Ovary (tissue), 9 donors: Measurements from ENCODE around the gene FBLN2. TPM values are rescaled to one million over a fixed set of nuclear protein-coding genes. Genes with fewer than 3 reads are reported as not detected.

ENCODE experiments used
- DNase-seq, 5 donors: peaks; one replicate each; pipeline ENCODE4 v3.0.0-alpha.2; 2019 to 2020
- H3K27ac ChIP-seq, 2 donors: fragments of 200-600 bp; one replicate each; pipeline versions ENCODE4 v1.5.1 to v1.8.0; 2019 to 2022
- H3K27me3 ChIP-seq: fragments of 200-600 bp; one replicate; pipeline ENCODE4 v1.8.0; 2022
- H3K36me3 ChIP-seq: fragments of 200-600 bp; sonication (generic); one replicate; pipeline ENCODE4 v1.5.1; 2019
- H3K4me1 ChIP-seq: one replicate; pipeline ENCODE4 v1.8.1; 2013; ENCODE audit warnings: mild to moderate bottlenecking, moderate library complexity; ENCODE audit not compliant: insufficient read depth
- H3K4me3 ChIP-seq: fragments of 200-600 bp; sonication (generic); one replicate; pipeline ENCODE4 v1.5.1; 2017
- H3K9me3 ChIP-seq, 2 donors: fragments of 200-600 bp in 1 of 2; sonication (generic) in 1 of 2; one replicate each; pipeline versions ENCODE4 v1.5.1 to v1.8.1; 2013 to 2019; ENCODE audit warnings: mild to moderate bottlenecking in 1 of 2, moderate library complexity in 1 of 2
- EP300 ChIP-seq: sonication (generic); formaldehyde crosslinking; IDR thresholded peaks from one replicate; pipeline ENCODE4 v1.6.1; 2017; ENCODE audit warnings: antibody characterized with exemption
- POLR2A ChIP-seq: fragments of 450-650 bp; IDR thresholded peaks from one replicate; pipeline ENCODE4 v1.6.1; 2017; ENCODE audit warnings: antibody characterized with exemption, mild to moderate bottlenecking, moderate library complexity
- WGBS, 3 donors: extraction: QIAGEN DNeasy Blood & Tissue Kit in 1 of 3; methylation state at CpG; one replicate each; pipeline versions ENCODE4 v1.1.5 to v1.1.7; 2013 to 2017; 5-methylcytosine and 5-hydroxymethylcytosine counted together
- intact Hi-C, 4 donors: fragments of 100-400 bp; cut with DNase I; formaldehyde crosslinking; loops; one replicate each; pipeline versions ENCODE4 v1.11.0 to v1.15.1; 2022 to 2023
- polyA plus RNA-seq, 2 donors: library from polyadenylated mRNA; stranded (reverse); fragments of 200-250 nt in 1 of 2; fragments of 350-450 nt in 1 of 2; fragmentation: Illumina TruSeq in 1 of 2; extraction: RNeasy Lipid Tissue Mini Kit (QIAGEN cat#74804) in 1 of 2; gene quantifications; one replicate each; pipeline ENCODE4 v1.2.3, GENCODE V29; 2013 to 2014
- total RNA-seq, 7 donors: library from RNA; depleted of rRNA in 2 of 7; stranded (reverse); fragments of >200 nt in 2 of 7; fragmentation: NEBNext Ultra II Directional in 3 of 7; extraction: Animal tissue kit (Norgen Biotek cat#: 25700) in 3 of 7; gene quantifications; one replicate each; pipeline versions ENCODE4 v1.1.0 to v1.2.4, GENCODE V29; 2016 to 2023
- TF ChIP-seq, protein P1 (sequence below), 3 donors: fragments of 450-650 bp in 2 of 3; fragments of 200-600 bp in 1 of 3; IDR thresholded peaks; one replicate each; pipeline versions ENCODE4 v1.5.1 to v1.8.0; 2016 to 2022; ENCODE audit warnings: antibody characterized with exemption in 3 of 3, mild to moderate bottlenecking in 1 of 3
- donor health status: DM: no; HTN: no; CAD: no; lungs with moderate emphysema.
- donor health status: DM: no; HTN: no; CAD: no.
- donor health status: Bipolar disorder and iron deficiency.
- donor health status: DM: yes; HTN: yes; CAD: no.
- donor health status: DM: no; HTN: no; CAD: no.
- donor health status: DM: yes; HTN: yes; CAD: no.

The FBLN2 gene
- total and polyA plus RNA-seq, 9 donors = 4.0 to 18.2 (median 8.1) TPM

- TF ChIP-seq, protein P1, sequence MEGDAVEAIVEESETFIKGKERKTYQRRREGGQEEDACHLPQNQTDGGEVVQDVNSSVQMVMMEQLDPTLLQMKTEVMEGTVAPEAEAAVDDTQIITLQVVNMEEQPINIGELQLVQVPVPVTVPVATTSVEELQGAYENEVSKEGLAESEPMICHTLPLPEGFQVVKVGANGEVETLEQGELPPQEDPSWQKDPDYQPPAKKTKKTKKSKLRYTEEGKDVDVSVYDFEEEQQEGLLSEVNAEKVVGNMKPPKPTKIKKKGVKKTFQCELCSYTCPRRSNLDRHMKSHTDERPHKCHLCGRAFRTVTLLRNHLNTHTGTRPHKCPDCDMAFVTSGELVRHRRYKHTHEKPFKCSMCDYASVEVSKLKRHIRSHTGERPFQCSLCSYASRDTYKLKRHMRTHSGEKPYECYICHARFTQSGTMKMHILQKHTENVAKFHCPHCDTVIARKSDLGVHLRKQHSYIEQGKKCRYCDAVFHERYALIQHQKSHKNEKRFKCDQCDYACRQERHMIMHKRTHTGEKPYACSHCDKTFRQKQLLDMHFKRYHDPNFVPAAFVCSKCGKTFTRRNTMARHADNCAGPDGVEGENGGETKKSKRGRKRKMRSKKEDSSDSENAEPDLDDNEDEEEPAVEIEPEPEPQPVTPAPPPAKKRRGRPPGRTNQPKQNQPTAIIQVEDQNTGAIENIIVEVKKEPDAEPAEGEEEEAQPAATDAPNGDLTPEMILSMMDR (IDR thresholded peaks at IDR 0.05) = no peak
- TF ChIP-seq EP300 (no peak), POLR2A (no peak)
- no peaks in the 10 kb centered on the region for H3K9me3 ChIP-seq
- H3K27ac ChIP-seq = no peak overlapping the region
- peak in 1 of 5 donors; percentile 4 for DNase-seq
- H3K4me1 ChIP-seq = no peaks in the 10 kb centered on the region
- intact Hi-C loops = no loop called here
- H3K4me3 ChIP-seq = no peak overlapping the region
- H3K36me3 ChIP-seq = no peaks in the 10 kb centered on the region
- no peaks in the 10 kb centered on the region for H3K27me3 ChIP-seq
- WGBS, 3 donors = 87 to 91% (median 89%) methylated on average over 7 of the region's 7 CpGs
Observed at GRCh38 chr3:13610006-13610570, 61.2 kb downstream of the FBLN2 start.

DNA sequence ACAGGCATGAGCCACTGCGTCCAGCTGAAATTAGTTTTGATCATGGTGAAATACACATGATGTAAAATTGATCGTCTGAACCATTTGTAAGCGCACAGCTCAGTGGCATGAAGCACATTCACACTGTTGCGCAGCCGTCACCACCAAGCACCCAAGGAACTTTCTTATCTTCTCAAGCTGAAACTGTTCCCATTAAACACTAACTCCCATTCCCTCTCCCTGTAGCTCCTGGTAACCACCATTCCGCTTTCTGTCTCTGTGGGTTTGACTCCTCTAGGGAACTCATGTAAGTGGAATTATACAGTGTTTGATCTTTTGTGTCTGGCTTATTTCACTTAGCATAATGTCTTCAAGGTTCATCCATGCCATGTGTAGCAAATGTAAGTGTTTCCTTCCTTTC lies 62.3 kb downstream of the FBLN2 start:
- Histone ChIP-seq H3K27me3 (no peaks in the 10 kb centered on the region), H3K4me1 (no peaks in the 10 kb centered on the region), H3K9me3 (no peaks in the 10 kb centered on the region), H3K4me3 (no peak overlapping the region), H3K36me3 (no peaks in the 10 kb centered on the region), H3K27ac (no peak overlapping the region)
- WGBS, 3 donors = 90 to 95% (median 92%) methylated on average over 6 of the region's 6 CpGs
- intact Hi-C loops = no loop called here
- no peak for TF ChIP-seq EP300
- TF ChIP-seq POLR2A = no peak
- TF ChIP-seq, protein P1 (IDR thresholded peaks at IDR 0.05) = no peak
- no peak for DNase-seq

- intact Hi-C loops = no loop called here
- 74 to 97% (median 77%) methylated on average over 3 of the region's 3 CpGs for WGBS, 3 donors
Observed at GRCh38 chr3:13612829-13613228, 63.9 kb downstream of the FBLN2 start.

DNA sequence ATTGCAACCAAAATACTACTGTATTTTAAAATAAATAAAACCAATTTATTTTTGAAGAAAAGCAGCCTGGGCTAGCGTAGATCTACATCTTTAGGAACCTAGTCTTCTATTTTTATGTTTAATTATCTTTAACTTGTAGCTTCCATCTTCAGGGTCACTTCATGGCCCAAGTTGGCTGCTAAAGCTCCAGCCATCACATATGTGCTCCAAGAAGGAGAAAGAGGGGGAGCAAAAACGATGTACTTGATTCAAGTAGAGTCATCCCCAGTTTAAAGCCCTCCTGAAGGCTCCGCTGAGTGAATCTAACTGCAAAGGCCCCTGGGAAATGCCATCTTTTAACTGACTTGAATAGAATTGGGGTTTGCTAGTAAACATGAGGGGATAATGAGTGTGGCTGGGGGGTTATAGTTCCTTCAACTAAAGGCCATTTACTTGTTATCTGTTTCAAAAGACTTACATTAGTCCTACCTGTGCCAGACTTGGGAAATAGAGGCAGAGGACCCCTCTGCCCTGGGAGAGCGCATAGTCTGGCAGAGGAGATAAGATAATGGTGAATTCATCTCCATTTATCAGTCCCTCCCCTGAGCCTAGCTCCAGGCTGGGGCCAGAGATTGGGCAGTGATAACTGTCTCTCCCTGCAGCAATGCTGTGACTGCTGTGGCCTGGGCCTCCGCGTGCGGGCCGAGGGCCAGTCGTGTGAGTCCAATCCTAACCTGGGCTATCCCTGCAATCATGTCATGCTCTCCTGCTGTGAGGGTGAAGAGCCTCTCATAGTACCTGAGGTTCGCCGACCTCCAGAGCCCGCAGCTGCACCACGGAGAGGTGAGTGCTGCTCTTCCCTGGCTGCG lies 64.6 kb downstream of the FBLN2 start:
- Histone ChIP-seq H3K27ac (no peak overlapping the region), H3K36me3 (no peaks in the 10 kb centered on the region), H3K27me3 (no peaks in the 10 kb centered on the region), H3K4me1 (no peaks in the 10 kb centered on the region), H3K4me3 (no peak overlapping the region), H3K9me3 (no peaks in the 10 kb centered on the region)
- TF ChIP-seq, protein P1 (IDR thresholded peaks at IDR 0.05) = no peak
- no peak for TF ChIP-seq POLR2A
- no peak for TF ChIP-seq EP300
- intact Hi-C loops = no loop called here
- DNase-seq = peak in 1 of 5 donors; percentile 13
- 88 to 92% (median 90%) methylated on average over 14 of the region's 14 CpGs for WGBS, 3 donors

More at GRCh38 chr3:13612829-13613228, 63.9 kb downstream of the FBLN2 start:
- peak in 1 of 5 donors; percentile 11 for DNase-seq
- Histone ChIP-seq H3K4me3 (no peak overlapping the region), H3K27me3 (no peaks in the 10 kb centered on the region), H3K9me3 (no peaks in the 10 kb centered on the region), H3K36me3 (no peaks in the 10 kb centered on the region), H3K27ac (no peak overlapping the region), H3K4me1 (no peaks in the 10 kb centered on the region)
- TF ChIP-seq, protein P1 (IDR thresholded peaks at IDR 0.05) = no peak
- no peak for TF ChIP-seq EP300
- TF ChIP-seq POLR2A = no peak
